ENCODE results near the gene CNOT10.
"Not testable (repeated sequence)": the region's sequence is repeated elsewhere in the genome, so short reads cannot be mapped to it uniquely, and the experiment has no call there.

CNOT10 gene, protein sequence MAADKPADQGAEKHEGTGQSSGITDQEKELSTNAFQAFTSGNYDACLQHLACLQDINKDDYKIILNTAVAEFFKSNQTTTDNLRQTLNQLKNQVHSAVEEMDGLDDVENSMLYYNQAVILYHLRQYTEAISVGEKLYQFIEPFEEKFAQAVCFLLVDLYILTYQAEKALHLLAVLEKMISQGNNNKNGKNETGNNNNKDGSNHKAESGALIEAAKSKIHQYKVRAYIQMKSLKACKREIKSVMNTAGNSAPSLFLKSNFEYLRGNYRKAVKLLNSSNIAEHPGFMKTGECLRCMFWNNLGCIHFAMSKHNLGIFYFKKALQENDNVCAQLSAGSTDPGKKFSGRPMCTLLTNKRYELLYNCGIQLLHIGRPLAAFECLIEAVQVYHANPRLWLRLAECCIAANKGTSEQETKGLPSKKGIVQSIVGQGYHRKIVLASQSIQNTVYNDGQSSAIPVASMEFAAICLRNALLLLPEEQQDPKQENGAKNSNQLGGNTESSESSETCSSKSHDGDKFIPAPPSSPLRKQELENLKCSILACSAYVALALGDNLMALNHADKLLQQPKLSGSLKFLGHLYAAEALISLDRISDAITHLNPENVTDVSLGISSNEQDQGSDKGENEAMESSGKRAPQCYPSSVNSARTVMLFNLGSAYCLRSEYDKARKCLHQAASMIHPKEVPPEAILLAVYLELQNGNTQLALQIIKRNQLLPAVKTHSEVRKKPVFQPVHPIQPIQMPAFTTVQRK

DNA sequence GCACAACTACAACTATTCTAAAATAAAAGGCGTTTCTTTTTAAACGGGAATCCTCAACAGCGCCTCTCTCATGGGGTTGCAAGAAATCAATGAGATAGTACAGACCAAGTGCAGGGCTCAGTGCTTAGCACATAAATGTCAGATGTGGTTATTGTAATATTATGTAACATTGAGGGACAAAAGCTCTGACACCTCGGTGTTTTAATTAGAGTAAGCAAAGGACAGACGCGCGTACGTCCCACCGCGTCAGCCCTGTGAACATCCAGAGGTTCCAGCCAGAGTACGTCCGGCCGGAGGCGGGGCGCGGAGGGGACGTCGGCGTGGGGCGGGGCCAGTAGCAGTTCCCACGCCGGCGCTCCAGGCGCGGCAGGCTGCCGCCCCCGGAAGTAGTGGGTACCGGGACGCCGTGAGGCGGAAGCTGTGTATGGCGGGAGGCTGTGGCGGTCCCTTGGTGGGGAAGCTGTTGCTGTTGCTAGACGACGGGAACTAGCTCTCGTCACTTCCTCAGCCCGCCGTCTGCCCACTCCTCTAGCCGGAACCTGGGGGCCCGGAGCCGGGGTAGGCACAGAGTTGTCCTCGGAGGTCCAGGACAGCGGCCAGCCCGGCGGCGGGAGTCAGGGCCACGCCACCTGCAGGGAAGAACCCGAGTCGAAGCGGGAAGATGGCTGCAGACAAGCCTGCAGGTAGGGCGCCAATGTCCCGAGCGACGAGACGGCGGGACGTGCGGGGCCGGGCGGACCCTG lies at the start of gene CNOT10:
CNOT10 (plus strand) TSS at position 389 of the 743 bp plus-strand sequence; CDS start at position 662, 273 bp downstream.
- DNase-seq (ENCODE audit: low spot score) = peak; percentile 98

DNA sequence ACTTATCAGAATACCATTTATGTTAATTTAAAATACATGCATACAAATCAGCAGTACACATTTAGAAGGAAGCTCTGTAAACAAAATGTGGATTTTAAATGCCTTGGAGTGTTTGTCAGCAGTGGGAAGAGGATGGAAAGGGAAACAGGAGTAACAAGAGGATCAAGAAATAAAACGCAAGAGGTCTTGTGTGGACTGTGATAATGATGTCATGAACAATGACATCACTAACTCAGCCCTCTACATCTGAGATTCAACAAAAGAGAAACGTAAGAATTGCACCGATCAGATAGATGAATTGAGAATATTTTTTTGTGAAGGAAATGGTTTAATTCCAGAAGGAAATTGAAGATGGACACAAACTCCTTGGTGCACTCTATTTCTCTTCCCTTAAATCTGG lies 44.0 kb upstream of the CNOT10 start:
- DNase-seq (ENCODE audit: low spot score) = no peak

DNA sequence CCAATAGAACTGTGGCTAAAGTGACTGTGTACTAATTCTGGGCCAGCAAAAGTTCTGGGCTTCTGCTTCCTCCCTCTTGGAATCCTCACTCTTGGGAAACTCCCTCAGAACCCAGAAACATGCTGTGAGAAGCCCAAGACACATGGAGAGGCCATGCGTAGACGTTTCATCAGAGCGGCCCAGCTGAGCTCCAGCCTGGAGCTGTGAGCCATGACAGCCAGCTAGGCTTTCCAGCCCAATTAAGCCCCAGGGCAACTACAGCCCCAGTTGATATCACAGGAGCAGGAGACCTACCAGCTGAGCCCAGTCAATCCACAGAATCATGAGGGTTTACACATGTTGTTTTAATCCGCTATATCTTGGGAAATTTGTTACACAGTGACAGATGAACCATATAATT lies 43.6 kb upstream of the CNOT10 start:
- DNase-seq (ENCODE audit: low spot score) = no peak

DNA sequence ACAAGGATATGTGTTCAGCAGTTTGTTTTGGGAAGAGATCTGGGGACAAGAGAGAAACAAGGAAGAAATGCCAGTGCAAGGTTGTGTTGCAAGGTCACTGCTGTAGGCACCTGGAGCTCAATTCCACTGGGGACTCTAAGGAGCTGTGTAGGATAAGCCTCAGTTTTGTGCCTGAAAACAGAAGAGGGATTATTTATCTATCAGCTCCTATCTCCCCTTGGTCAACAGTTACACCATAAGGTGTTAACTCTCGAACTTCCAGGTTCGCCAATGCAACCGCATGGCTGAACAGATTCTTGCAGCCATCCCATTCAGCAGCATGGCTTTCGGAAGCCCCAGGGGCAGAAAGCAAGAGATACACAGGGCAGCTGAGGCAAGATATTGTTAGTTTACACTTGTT lies 41.6 kb upstream of the CNOT10 start:
- DNase-seq (ENCODE audit: low spot score) = no peak

DNA sequence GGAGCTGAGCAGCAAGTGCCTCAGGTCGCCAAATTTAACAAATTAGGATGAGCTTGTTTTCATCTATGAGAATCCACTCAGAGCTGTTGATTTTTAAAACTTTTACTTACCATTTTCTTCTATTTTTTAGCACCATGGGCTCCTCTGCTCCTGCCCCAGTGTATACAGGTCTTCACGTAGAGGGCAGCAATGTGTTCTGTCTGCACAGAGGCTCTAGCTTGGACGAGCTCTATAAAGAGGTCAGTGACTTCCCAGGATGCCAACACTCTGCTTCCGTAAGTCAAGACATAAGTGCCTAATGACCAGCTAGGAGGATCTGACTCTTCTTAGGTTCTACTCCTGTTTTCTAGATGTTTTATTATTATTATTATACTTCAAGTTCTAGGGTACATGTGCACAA lies 41.2 kb upstream of the CNOT10 start:
- DNase-seq (ENCODE audit: low spot score) = no peak

DNA sequence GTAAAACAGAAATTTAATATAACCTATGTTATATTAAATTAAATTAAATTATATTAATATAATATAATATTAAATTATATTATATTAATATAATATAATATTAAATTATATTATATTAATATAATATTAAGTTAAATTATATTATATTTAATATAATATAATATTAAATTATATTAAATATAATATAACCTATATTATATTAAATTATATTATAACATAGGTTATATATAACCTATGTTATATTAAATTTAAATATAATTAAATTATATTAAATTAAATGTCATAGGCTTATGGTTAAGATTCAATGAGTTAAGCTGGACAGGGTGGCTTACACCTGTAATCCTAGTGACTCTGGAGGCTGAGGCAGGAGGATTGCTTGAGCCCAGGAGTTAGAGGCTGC lies 40.6 kb upstream of the CNOT10 start:
- DNase-seq (ENCODE audit: low spot score) = no peak

DNA sequence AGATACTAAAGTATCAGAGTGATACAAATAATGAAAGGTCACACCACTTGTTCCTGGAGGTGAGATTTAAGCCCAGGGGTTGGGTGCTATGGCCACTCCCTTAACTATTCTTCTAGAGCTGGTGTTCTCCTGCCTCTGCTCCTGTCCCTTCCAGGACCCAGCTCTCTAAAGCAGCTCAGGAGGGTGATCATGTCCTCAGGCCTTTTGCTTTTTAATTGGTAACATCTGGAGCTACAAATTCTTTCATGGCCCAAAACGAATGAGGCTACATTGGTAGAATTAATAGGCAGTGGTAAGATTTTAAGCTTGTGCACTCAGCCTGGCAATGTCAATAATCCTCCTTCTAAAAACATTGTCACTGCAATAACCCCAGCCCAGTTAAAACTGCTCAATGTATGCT lies 38.2 kb upstream of the CNOT10 start:
- DNase-seq (ENCODE audit: low spot score) = peak; percentile 6

DNA sequence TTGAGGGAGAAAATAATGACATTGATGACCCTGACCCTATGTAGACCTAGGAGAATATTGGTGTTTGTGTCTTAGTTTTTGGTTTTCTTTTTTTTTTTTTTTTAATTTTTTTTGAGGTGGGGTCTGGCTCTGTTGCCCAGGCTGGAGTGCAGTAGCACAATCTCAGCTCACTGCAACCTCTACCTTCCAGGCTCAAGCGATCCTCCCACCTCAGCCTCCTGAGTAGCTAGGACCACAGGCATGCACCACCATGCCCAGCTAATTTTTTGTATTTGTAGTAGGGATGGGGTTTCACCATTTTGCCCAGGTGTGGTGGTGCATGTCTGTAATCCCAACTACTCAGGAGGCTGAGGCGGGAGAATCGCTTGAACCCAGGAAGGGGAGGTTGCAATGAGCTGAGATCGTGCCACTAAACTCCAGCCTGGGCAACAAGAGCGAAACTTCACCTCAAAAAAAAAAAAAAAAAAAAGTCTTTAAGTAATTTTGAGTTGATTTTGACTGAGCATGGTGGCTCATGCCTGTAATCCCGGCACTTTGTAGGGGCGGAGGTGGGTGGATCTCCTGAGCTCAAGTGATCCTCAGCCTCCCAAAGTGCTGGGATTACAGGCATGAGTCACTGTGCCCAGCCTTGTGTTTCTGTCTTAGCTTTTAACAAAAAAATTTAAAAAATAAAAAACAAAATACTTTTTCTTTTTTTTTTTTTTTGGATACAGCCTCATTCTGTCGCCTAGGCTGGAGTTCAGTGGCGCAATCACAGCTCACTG lies 32.5 kb upstream of the CNOT10 start:
- not testable (repeated sequence) for DNase-seq (ENCODE audit: low spot score)

DNA sequence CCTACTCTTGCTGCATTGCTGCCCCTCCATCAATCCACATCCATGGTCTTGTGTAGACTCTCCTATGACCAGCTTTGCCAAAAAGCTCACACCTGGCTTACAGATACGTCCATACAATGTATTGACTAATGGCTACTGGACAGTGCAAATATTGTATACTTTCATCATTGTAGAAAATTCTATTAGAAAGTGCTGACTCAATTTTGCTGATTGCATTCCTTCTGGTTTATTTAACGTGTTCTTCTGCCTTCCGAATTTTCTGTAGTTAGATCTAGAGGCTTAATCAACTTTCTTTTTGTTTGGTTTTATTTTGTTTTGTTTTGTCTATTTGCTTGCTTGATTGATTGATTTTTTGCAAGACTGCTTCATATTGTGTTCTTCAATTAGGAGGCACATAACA lies 29.8 kb upstream of the CNOT10 start:
- no peak for DNase-seq (ENCODE audit: low spot score)

DNA sequence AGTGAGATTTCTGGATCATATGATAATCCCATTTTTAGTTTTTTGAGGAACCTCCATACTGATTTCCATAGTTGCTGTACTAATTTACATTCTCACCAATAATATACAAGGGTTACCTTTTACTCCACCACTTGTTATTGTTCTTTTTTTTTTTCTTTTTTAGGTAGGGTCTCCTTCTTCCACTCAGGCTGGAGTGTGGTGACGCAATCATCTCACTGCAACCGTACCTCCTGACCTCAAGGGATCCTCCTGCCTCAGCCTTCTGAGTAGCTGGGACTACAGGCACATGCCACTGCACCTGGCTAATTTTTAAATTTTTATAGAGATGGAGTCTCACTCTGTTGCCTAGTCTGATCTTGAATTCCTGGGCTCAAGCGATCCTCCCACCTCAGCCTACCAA lies 24.4 kb upstream of the CNOT10 start:
- no peak for DNase-seq (ENCODE audit: low spot score)

DNA sequence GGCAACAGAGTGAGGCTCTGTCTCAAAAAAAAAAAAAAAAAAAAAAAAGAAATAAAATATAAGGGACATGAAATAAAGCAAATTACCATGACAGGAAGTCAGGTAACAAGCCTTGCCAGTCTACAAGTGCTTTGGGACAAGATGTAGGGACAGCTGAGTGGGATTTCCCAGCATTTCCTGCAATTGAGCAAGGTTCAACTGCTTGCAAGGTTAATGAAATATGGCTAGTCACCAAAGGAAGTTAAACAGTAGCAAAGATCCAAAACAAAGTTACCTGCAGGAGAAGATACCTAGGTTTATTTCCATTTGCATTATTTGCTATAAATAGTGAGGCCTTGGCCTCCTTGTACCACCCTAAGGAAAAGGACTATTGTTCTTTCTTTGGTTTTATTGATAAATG lies 22.3 kb upstream of the CNOT10 start:
- no peak for DNase-seq (ENCODE audit: low spot score)

DNA sequence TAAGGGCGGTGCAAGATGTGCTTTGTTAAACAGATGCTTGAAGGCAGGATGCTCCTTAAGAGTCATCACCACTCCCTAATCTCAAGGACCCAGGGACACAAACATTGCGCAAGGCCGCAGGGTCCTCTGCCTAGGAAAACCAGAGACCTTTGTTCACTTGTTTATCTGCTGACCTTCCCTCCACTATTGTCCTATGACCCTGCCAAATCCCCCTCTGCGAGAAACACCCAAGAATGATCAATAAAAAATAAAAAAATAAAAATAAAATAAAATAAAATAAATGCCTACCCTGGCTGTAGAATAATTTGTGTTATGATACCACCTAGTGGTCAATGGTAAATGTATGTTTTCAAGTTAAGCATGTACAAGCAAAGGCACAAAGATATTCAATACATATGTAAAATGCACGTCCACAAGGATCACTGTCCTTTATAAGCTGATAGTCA lies 20.3 kb upstream of the CNOT10 start:
- DNase-seq (ENCODE audit: low spot score) = peak; percentile 73

DNA sequence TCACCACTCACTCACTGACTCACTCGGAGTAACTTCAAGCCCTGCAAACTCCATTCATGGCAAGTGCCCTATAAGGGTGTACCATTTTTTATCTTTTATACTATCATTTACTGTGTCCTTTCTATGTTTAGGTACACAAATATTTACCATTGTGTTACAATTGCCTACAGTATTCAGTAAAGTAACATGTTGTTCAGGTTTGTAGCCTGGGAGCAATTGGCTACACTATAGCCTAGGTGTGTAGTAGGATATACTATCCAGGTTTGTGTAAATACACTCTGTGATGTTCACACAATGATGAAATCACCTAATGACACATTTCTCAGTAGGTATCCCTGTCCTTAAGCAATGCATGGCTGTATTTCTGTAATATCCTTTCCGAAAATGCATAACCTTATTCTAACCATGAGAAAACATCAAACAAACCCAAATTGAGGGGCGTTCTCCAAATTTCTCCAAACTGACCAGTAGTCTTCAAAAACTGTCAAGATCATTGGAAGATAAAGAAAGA lies 17.9 kb upstream of the CNOT10 start:
- DNase-seq (ENCODE audit: low spot score) = no peak

DNA sequence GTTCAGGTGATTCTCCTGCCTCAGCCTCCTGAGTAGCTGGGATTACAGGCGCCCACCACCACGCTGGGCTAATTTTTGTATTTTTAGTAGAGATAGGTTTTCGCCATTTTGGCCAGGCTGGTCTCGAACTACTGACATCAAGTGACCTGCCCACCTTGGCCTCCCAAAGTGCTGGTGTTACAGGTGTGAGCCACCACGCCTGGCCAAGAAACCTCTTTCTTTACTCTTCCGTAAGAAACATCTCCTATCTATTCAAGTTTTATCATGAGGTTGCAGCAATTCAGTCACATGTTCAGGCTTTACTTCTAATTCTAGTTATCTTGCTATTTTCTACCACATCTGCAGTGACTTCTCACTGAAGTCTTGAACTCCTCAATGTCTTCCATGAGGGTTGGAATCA lies 15.8 kb upstream of the CNOT10 start:
- DNase-seq (ENCODE audit: low spot score) = not testable (repeated sequence)

DNA sequence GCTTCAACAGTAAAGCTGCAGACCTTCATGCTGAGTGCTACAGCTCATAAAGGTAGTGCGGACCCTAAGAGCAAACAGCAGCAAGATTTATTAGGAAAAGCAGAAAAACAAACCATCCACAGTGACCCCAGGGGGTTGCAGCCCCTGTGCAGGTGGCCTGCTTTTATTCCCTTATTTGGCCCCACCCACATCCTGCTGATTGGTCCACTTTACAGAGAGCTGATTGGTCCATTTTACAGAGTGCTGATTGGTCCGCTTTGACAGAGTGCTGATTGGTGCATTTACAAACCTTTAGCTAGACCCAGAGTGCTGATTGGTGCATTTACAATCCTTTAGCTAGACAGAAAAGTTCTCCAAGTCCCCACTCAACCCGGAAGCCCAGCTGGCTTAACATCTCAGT lies 11.3 kb upstream of the CNOT10 start:
- DNase-seq (ENCODE audit: low spot score) = not testable (repeated sequence)

DNA sequence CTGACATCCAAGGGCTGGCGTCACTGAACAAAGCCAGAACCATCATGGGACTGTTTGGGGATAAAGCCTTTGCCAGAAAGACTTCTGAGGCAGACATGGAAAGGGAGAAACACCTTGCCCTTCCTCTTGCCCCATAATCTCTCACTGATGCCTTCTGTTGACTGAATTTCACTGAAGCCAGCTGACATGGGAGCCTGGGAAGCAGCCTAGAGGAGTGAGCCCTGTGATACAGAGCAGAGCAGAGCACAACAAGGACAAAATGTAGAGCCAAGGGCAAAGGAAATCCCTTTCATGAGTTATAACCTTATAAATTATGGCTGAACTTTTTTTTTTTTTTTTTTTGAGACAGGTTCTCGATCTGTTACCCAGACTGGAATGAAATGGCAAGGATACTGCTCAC lies 9.8 kb upstream of the CNOT10 start:
- no peak for DNase-seq (ENCODE audit: low spot score)

DNA sequence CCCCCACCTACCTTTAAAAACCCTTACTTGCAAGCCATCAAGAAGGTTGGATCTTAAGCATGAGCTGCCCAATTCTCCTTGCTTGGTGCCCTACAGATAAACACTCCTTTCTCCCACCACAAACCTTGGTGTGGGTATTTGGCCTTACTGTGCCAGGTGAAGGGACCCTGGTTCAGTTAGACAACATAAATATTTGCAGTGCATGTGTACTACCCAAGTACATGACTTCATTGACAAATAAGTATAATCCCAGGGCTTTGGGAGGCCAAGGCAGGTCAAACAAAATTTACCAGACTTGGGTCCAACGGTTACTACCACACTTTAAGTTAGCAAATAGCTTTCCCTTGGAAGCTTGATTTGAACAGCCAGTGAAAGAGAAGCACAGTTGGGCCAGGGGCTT lies 9.3 kb upstream of the CNOT10 start:
- no peak for DNase-seq (ENCODE audit: low spot score)

DNA sequence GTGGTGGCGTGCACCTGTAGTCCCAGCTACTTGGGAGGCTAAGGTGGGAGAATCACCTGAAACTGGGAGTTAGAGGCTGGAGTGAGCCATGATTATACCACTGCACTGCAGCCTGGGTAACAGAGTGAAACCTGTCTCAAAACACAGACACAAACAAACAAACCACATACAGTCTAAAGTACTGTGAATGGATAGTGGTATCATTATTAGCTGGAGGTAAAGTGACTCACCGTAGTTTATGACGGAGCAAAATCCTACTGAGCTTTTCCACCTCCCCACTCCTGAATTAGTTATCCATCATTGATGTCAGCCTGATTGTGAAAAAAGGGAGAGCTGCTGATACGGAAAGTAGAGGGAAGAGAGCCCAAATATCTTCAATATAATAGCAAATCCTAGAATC lies 3.2 kb upstream of the CNOT10 start:
- no peak for DNase-seq (ENCODE audit: low spot score)

DNA sequence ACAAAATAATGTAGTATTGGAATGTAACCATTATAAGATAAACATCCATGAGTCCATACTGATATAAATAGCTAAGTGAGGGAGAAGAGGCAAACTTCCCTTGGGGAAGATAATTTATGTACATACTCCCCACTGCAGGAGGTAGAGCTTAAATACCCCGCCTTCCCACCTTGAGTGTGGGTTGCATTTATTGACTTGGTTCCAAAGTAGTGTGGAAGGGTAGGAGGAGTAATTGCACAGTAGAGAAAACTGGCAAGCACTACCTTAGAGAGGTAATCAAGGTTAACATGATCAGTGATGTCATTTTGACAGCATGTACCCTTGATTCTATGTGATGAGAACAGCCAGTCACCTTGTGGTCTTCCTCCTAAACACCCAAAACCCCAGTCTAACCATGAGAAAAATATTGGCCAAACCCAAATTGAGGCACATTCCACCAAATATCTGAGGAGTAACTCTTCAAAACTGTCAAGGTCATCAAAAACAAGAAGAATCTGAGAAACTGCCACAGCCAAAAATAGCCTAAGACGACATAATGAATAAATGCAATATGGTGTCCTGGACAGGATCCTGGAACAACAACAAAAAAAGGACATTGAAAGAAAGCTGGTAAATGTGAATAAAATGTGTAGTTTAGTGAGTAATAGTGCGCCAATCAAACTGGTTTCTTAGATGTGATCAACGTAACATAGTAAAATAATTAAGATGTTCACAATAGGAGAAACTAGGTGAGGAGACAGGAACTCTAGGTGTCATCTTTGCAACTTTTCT lies 774 bp upstream of the CNOT10 start:
- no peak for DNase-seq (ENCODE audit: low spot score)

DNA sequence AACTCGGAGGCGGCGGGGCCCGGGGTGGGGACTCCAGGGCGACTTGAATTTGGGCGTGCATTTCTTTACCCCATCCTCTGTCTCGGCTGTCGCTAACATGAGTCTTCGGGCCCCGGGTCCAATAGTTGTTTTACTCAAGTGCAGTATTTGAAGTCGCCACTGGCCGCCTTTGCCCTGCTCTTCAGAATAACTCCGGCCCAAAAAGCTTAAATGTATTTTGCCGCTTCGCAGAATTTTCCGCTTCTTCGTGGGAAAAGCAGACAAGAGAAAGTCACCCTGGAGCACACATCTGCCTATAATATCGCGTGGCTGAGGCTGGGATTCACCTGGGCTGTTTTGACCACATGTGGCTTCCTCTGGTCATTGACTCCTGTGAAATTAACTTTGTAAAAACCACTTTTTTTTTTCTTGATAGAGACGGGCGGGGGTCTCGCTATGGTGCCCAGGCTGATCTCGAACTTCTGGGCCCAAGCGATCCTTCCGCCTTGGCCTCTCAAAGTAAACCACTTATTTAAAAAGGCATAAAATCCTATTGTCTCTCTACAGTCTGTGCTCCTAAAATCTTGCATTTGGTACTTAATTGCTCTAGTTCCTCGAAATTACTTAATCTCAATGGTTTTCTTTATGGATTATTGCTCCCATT lies 676 bp downstream of the CNOT10 start:
- no peak for DNase-seq (ENCODE audit: low spot score)
